SIG-M5 treated with dmso at 0.1 percent for 504 hours (cell line): ENCODE measurements around the gene TEX19.

Experiments
- DNase-seq: peaks from one replicate; lab custom pipeline; 2025; ENCODE audit not compliant: unreplicated experiment; lab: John Stamatoyannopoulos, UW

The TEX19 gene, protein sequence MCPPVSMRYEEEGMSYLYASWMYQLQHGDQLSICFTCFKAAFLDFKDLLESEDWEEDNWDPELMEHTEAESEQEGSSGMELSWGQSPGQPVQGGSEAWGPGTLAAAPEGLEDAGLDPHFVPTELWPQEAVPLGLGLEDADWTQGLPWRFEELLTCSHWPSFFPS

DNA sequence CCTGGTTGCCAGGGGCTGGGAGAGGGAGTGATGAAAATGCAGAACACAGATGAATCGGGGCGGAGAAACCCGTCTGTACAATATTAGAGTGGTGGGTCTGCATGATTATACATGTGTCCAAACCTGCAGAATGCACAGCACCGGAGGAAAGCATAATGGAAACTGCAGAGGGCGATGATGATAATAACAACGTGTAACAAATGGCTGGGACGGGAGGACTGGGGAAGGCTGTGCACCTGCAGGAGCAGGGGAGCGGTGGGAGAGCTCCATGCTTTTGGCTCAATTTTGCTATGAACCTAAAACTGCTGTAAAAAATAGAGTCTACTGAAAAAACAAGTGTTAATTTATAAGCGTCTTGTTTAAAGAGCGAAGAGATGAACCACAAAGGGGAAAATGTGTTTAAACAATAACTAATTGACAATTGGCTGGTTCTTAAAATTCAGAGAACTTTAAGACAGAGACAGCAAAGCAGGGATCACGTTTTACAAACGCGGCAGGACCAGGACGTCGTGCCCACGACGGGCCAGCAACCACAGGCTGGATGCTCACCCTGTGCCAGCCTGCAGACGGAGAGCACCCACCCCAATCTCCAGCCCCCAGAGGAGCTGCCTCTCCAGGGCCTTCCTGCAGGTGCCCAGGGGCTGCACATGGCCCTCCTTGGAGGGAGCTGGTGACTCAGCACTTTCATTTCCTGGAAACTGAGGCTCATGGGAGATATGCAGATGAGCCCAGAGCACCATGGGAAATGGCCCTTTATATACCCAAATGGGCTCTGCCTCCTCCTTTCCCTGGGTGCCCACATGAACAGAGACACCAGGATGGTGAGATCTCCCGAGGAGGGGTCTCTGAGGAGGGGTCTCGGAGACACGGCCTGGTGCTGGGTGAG, at the start of gene TEX19:
TSS of gene TEX19 (plus strand) at position 783 of the 886 bp plus-strand sequence. CDS start 2,904 bp downstream, outside the sequence.
- peak; percentile 38 for DNase-seq

- DNase-seq, result no peak
Observed at GRCh38 chr17:82309656-82310570, 49.1 kb upstream of the TEX19 start.

- no peak for DNase-seq
Observed at GRCh38 chr17:82310877-82311276, 48.2 kb upstream of the TEX19 start.

- no peak for DNase-seq
Observed at GRCh38 chr17:82311971-82312370, 47.1 kb upstream of the TEX19 start.

DNA sequence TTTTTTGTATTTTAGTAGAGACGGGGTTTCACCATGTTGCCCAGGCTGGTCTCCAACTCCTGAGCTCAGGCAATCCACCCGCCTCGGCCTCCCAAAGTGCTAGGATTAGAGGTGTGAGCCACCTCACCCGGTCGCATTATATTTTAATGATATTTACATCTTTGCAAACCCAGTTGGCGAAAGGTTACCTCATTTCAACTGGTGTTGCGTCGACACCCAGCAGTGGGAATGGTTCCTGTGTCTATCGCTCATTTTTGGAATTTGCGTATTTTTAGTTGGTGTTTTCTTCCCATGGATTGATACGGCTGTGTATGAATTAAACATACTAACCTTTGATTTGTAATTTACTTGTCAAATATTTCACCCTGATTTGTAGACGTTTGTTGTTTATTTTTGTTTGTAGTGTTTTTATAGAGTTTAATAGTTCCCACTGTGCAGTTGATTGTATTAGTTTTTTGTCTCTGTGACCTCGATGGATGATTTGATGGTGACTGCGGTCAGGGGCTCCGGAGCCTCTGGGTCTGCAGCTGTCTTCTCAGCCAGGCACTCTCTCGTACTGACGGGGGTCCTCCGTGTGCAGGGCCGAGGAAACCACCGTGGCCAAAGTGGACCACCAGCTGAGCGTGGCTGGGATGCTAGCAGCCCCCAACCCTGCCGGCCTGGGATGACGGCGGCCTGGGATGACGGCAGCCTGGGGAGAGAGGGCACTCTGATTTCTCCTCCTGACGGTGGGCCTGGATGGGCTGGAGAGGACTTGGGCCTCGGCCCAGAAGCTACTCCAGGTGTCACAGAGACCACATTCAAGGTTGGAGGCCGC, 45.6 kb upstream of the TEX19 start:
- no peak for DNase-seq

- no peak for DNase-seq
Observed at GRCh38 chr17:82314012-82314726, 44.9 kb upstream of the TEX19 start.

DNA sequence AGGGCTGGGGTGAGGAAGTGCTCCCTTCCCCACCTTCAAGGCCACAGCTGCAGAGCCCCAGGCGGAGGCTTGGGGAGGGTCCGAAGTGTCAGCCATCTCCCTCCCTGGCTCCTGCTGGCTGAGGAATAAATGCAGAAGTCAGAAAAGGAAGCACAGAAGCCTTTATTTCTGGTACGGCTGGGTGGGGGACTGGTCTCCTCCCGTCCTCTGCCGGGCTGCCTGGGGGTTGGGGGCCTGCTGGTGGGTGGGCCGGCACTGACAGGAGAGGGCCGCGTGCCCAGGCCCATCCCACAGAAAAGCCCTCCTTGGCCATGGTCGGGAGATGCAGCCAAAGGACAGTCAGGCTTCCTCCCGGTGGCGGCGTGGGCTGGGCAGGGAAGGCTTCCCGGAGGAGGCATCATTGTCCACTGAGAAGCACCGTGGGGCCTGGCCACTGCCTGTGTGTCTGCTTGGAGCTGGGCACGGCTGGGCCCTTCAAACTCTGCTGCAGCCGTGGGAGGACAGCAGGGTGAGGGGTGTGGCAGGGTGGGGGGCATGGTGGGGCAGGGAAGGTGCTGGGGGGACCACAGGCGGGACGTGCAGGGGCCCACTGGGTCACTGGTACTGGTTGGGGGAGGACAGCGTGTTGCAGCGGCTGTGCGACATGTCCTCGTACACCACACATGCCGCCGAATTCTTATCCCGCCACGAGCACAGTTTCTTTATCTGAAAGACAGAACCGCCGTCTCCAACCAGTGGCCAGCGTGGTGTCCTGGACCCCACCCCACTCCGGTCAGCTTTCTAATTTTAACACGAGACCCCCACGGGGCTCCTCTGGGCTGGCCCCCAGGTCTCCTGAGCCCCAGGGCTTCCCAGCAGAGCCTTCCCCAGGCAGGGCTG, 44.1 kb upstream of the TEX19 start:
- peak; percentile 41 for DNase-seq

- DNase-seq, result no peak
Observed at GRCh38 chr17:82315703-82316358, 43.2 kb upstream of the TEX19 start.

DNA sequence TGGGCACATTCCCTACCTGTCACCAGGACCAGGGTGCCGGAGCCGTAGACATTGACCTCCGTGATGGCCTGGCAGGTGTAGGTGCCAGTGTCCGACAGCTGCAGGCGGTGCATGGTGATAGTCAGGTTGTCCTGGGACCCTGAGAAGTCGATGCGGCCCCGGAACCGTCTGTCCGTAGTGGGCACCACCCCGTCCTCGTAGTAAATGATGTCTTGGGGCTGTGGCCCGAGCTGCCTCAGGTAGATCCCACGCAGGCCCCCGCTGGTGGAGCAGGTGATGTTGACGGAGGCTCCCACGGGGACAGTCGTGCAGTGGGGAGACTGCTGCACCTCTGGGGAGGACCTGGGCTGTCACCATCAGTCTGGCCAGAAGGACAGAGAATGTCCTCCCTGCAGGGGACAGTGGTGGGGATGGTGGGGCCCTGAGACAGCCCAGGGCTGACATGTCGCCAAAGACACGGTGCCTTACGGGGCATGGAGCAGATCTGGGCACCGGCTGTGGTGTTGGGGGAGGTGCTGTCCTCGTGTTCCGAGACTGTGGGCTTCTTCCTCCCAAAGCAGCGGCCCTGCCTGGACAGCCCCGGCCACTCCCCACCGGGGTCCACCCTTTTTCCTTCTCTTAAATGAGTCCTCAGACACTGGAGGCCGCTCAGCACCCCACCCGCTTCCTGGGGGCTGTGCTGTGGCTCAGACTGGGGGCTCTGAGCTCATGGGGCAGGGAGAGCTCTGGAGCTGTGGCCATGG, 42.2 kb upstream of the TEX19 start:
- DNase-seq, result no peak

DNA sequence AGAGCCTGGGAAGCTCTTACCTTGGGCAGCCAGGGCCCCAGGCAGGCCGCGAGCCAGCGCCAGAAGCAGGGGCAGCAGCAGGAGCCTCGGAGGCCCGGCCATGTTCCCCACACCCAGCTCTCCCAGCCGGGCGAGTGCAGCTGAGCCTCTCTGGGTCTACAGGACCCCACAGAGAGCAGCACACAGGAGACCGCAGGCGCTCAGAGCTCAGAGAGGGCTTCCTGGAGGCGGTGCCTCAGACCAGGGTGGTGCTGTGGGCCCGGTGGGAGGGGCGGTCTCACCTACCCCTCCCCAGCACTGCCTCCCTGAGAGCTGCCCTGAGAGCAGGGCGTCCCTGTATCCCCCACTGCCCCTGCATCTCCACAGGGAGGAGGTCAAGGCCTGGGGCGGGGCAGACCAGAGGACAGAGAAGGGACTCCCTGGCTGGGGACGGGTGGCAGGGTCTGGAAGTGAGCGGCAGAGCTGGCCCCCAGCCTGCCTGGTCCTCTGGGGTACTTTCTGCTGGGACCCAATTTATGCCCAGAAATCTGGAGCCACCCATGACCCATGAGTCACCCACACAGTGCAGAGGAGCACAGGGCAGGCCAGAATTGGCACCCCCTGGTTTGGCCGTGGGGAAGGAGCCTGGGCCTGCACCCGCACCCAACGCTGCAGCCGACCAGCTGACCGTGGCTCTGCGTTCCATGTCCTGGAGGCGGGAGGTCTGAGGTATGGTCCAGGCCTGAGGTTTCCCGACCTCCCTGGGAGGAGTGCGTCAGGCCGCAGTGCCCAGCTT, 41.5 kb upstream of the TEX19 start, which contains the start of gene CD7:
TSS of gene CD7 (minus strand) at position 215 of the 775 bp plus-strand sequence. CDS start at position 102, 113 bp downstream.
- DNase-seq, result no peak

- DNase-seq, result no peak
Observed at GRCh38 chr17:82318169-82318498, 40.9 kb upstream of the TEX19 start.

GRCh38 chr17:82318772-82319606, 40.1 kb upstream of the TEX19 start:
- DNase-seq, result no peak

GRCh38 chr17:82319619-82320062, 39.4 kb upstream of the TEX19 start:
- no peak for DNase-seq

DNA sequence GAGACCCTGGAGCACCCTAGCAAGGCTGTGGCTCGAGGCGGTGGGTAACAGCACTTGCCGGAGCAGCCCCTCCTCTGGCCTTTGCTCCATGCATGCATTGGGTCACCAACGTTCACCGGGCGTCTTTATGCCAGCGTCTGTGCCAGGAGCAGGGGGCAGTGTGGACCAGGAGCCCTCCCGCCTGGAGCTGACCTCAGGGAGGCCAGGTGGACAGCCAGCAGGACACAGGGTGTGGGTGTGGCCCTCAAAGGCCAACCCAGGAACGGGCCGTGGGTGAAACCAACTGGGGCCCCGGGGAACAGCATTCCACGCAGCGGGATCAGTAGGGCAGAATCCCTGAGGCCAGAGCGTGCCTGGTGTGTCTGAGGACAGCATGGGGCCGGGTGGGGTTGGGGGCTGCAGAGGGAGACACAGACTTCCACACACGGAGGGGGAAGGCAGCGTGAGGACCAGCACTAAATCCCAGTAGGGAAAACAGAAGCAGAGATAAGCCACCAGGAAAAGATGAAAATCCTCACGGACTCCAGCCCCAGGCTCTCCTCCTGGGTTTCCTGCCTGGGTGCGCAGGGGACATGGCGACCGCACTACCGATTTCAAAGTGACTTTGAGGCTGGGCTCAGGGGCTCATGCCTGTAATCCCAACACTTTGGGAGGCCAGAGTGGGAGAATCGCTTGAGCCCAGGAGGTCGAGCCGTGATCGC, 38.8 kb upstream of the TEX19 start:
- no peak for DNase-seq
